Breast epithelium (tissue), 4 donors: ENCODE measurements around the gene UGT1A8. TPM values are rescaled to one million over a fixed set of nuclear protein-coding genes. Genes with fewer than 3 reads are reported as not detected.

Source experiments
- DNase-seq, 2 donors: peaks; one replicate each; pipeline ENCODE4 v3.0.0-alpha.2; 2019; ENCODE audit warnings: low spot score in 2 of 2
- H3K27ac ChIP-seq, 2 donors: fragments of 200-600 bp; sonication (generic) in 1 of 2; one replicate each; pipeline ENCODE4 v1.5.1; 2016 to 2019; ENCODE audit warnings: mild to moderate bottlenecking in 1 of 2
- H3K27me3 ChIP-seq, 2 donors: fragments of 200-600 bp; sonication (generic) in 1 of 2; one replicate each; pipeline versions ENCODE4 v1.5.1 to v1.6.0; 2017 to 2019; ENCODE audit warnings: control low read depth in 1 of 2, mild to moderate bottlenecking in 1 of 2
- H3K36me3 ChIP-seq: fragments of 200-600 bp; one replicate; pipeline ENCODE4 v1.5.1; 2019
- H3K4me1 ChIP-seq, 2 donors: fragments of 200-600 bp; sonication (generic); one replicate each; pipeline ENCODE4 v1.5.1; 2016 to 2019; ENCODE audit warnings: control low read depth in 1 of 2
- H3K4me3 ChIP-seq, 3 donors: fragments of 200-600 bp; sonication (generic); 1 replicate in 2 of 3; 2 replicates in 1 of 3; pipeline ENCODE4 v1.5.1; 2016 to 2019; ENCODE audit warnings: mild to moderate bottlenecking in 3 of 3, moderate library complexity in 2 of 3
- H3K9me3 ChIP-seq, 2 donors: fragments of 200-600 bp; sonication (generic) in 1 of 2; one replicate each; pipeline ENCODE4 v1.5.1; 2016 to 2019; ENCODE audit warnings: control low read depth in 1 of 2
- CTCF ChIP-seq, 3 donors: fragments of 450-650 bp; IDR thresholded peaks; one replicate each; pipeline ENCODE4 v1.5.1; 2016 to 2017; ENCODE audit warnings: antibody characterized with exemption in 3 of 3, mild to moderate bottlenecking in 3 of 3, moderate library complexity in 3 of 3
- POLR2A ChIP-seq: fragments of 450-650 bp; IDR thresholded peaks from one replicate; pipeline ENCODE4 v1.6.1; 2016; ENCODE audit warnings: antibody characterized with exemption, mild to moderate bottlenecking, moderate library complexity
- POLR2AphosphoS5 ChIP-seq, 3 donors: sonication (generic); formaldehyde crosslinking; IDR thresholded peaks; one replicate each; pipeline ENCODE4 v1.6.1; 2017; ENCODE audit warnings: antibody characterized with exemption in 3 of 3
- intact Hi-C: fragments of 100-400 bp; cut with DNase I; formaldehyde crosslinking; loops from one replicate; pipeline ENCODE4 v1.15.1; 2023; ENCODE audit warnings: low total_unique reads
- total RNA-seq, 3 donors: library from RNA; depleted of rRNA; stranded (reverse); fragments of >200 nt; gene quantifications; one replicate each; pipeline ENCODE4 v1.1.0, GENCODE V29; 2016

The UGT1A8 gene
- total RNA-seq, 3 donors from 2014 or later, result not detected

GRCh38 chr2:233711312-233712008, 94.0 kb downstream of the UGT1A8 start:
- H3K4me1 ChIP-seq, result no peaks in the 10 kb centered on the region
- DNase-seq, result peak; percentile 24 to 84
- H3K27ac ChIP-seq, result no peak overlapping the region
- H3K27me3 ChIP-seq, result no peaks in the 10 kb centered on the region
- H3K9me3 ChIP-seq, result no peaks in the 10 kb centered on the region
- intact Hi-C loops, result loop anchor here (10.0 kb wide), 1 partner anchor 267 kb away; no protein-coding TSS in a partner anchor
- H3K4me3 ChIP-seq, result no peak overlapping the region
- peak; percentile 62 to 69 (median 63) for TF ChIP-seq CTCF (IDR thresholded peaks at IDR 0.05)
- TF ChIP-seq POLR2AphosphoS5 (IDR thresholded peaks at IDR 0.05), result no peak
- TF ChIP-seq POLR2A, result no peak
- no peaks in the 10 kb centered on the region for H3K36me3 ChIP-seq

GRCh38 chr2:233712611-233713261, 95.3 kb downstream of the UGT1A8 start, which contains the start of gene UGT1A5:
Gene UGT1A5 (plus strand): TSS chr2:233712907. CDS start chr2:233712992, 85 bp downstream.
- DNase-seq, result no peak
- H3K27ac ChIP-seq, result no peak within 1 kb of the TSS
- no peaks in the 10 kb centered on the region for H3K4me1 ChIP-seq
- no peak within 1 kb of the TSS for H3K4me3 ChIP-seq
- H3K9me3 ChIP-seq, result no peaks in the 10 kb centered on the region
- TF ChIP-seq POLR2A, result no peak
- TF ChIP-seq POLR2AphosphoS5 (IDR thresholded peaks at IDR 0.05), result no peak
- TF ChIP-seq CTCF (IDR thresholded peaks at IDR 0.05), result no peak
- intact Hi-C loops, result loop anchor here (10.0 kb wide), 1 partner anchor 268 kb away; no protein-coding TSS in a partner anchor
- H3K36me3 ChIP-seq, result no peaks in the 10 kb centered on the region
- H3K27me3 ChIP-seq, result no peaks in the 10 kb centered on the region

DNA sequence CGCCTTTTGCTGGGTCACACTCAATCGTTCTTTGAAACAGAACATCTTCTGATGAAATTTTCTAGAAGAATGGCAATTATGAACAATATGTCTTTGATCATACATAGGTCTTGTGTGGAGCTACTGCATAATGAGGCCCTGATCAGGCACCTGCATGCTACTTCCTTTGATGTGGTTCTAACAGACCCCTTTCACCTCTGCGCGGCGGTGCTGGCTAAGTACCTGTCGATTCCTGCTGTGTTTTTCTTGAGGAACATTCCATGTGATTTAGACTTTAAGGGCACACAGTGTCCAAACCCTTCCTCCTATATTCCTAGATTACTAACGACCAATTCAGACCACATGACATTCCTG, 95.8 kb downstream of the UGT1A8 start:
- Histone ChIP-seq H3K4me3 (no peak overlapping the region), H3K27ac (no peak overlapping the region), H3K27me3 (no peaks in the 10 kb centered on the region), H3K4me1 (no peaks in the 10 kb centered on the region), H3K9me3 (no peaks in the 10 kb centered on the region), H3K36me3 (no peaks in the 10 kb centered on the region)
- TF ChIP-seq CTCF (IDR thresholded peaks at IDR 0.05) (no peak), POLR2AphosphoS5 (IDR thresholded peaks at IDR 0.05) (no peak), POLR2A (no peak)
- intact Hi-C loops, result loop anchor here (10.0 kb wide), 1 partner anchor 268 kb away; no protein-coding TSS in a partner anchor
- DNase-seq, result no peak

- no peaks in the 10 kb centered on the region for H3K4me1 ChIP-seq
- TF ChIP-seq POLR2AphosphoS5 (IDR thresholded peaks at IDR 0.05), result no peak
- no peak for TF ChIP-seq POLR2A
- TF ChIP-seq CTCF (IDR thresholded peaks at IDR 0.05), result no peak
- DNase-seq, result no peak
- intact Hi-C loops, result loop anchor here (10.0 kb wide), 1 partner anchor 269 kb away; no protein-coding TSS in a partner anchor
- H3K9me3 ChIP-seq, result no peaks in the 10 kb centered on the region
- H3K4me3 ChIP-seq, result no peak overlapping the region
- H3K27me3 ChIP-seq, result no peaks in the 10 kb centered on the region
- no peaks in the 10 kb centered on the region for H3K36me3 ChIP-seq
- no peak overlapping the region for H3K27ac ChIP-seq
Measured at GRCh38 chr2:233714121-233714520, 96.7 kb downstream of the UGT1A8 start.

DNA sequence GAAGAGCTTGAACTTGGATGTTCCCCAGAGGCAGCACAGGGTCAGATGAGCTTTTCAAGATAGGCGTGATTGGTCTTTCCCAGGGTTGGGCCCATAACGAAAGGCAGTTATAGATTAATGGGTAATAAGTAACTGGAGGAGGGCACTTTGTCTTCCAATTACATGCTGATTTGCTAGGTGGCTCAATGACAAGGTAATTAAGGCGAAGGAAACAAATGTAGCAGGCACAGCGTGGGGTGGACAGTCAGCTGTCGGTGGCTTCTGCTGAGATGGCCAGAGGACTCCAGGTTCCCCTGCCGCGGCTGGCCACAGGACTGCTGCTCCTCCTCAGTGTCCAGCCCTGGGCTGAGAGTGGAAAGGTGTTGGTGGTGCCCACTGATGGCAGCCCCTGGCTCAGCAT, 101.1 kb downstream of the UGT1A8 start, which contains the start of gene UGT1A4:
UGT1A4 (plus strand) TSS at position 185 of the 400 bp plus-strand sequence; CDS start at position 270, 85 bp downstream.
- H3K36me3 ChIP-seq, result no peaks in the 10 kb centered on the region
- no peaks in the 10 kb centered on the region for H3K27me3 ChIP-seq
- H3K9me3 ChIP-seq, result no peaks in the 10 kb centered on the region
- TF ChIP-seq POLR2AphosphoS5 (IDR thresholded peaks at IDR 0.05) (no peak), POLR2A (no peak), CTCF (IDR thresholded peaks at IDR 0.05) (no peak)
- no peaks in the 10 kb centered on the region for H3K4me1 ChIP-seq
- intact Hi-C loops, result loop anchor here (10.0 kb wide), 1 partner anchor 274 kb away; no protein-coding TSS in a partner anchor
- H3K27ac ChIP-seq, result no peak within 1 kb of the TSS
- no peak within 1 kb of the TSS for H3K4me3 ChIP-seq
- DNase-seq, result no peak
